Caco-2 (cell line): ENCODE data around the gene PIP4K2C. TPM values are rescaled to one million over a fixed set of nuclear protein-coding genes. Genes with fewer than 3 reads are reported as not detected.
"Not testable (repeated sequence)": the region's sequence is repeated elsewhere in the genome, so short reads cannot be mapped to it uniquely, and the experiment has no call there.

Experiments
- BruUV-seq: library from RNA; stranded (reverse); fragments of 400-500 nt; replicated peaks from 2 replicates; lab custom pipeline; 2021; lab: Mats Ljungman, UMichigan
- CTCF ChIA-PET: fragments of 300-600 bp; sonication (Branson Sonifier 250); formaldehyde crosslinking; loops from one replicate; lab custom pipeline; 2022; ENCODE audit warnings: antibody characterized with exemption; lab: Charles Lee
- POLR2A ChIA-PET: fragments of 300-600 bp; sonication (Branson Sonifier 250); formaldehyde crosslinking; loops from one replicate; lab custom pipeline; 2022; ENCODE audit warnings: antibody characterized with exemption; lab: Charles Lee
- DNase-seq, 2 experiments: peaks; one replicate each; pipeline versions ENCODE4 v3.0.0 to v3.0.0-alpha.2; 2020 to 2022
- H3K27me3 ChIP-seq: replicated peaks from 2 replicates; pipeline ENCODE4 v1.6.0; 2011; ENCODE audit warnings: low read length; ENCODE audit not compliant: control insufficient read depth, insufficient read depth
- H3K36me3 ChIP-seq: 2 replicates; pipeline ENCODE4 v1.5.1; 2011; ENCODE audit warnings: low read length; ENCODE audit not compliant: control insufficient read depth, insufficient read depth
- H3K4me1 ChIP-seq: fragments of 250-450 bp; sonication (Bioruptor Pico); 2 replicates; pipeline ENCODE4 v1.5.1; 2020; ENCODE audit warnings: mild to moderate bottlenecking
- H3K4me3 ChIP-seq: 2 replicates; pipeline ENCODE4 v1.5.1; 2011; ENCODE audit warnings: low read depth, mild to moderate bottlenecking, control low read depth, low read length
- H3K9me3 ChIP-seq: fragments of 250-450 bp; sonication (Bioruptor Pico); 2 replicates; pipeline ENCODE4 v1.5.1; 2020; ENCODE audit warnings: mild to moderate bottlenecking, moderate library complexity
- H3K27ac Mint-ChIP-seq: one replicate; pipeline ENCODE4 v1.8.0; 2022; ENCODE audit warnings: mixed read lengths; ENCODE audit not compliant: unreplicated experiment
- H3K27me3 Mint-ChIP-seq: one replicate; pipeline ENCODE4 v1.8.0; 2022; ENCODE audit warnings: mixed read lengths; ENCODE audit not compliant: insufficient read depth, unreplicated experiment
- H3K36me3 Mint-ChIP-seq: one replicate; pipeline ENCODE4 v1.8.0; 2022; ENCODE audit warnings: mild to moderate bottlenecking, mixed read lengths; ENCODE audit not compliant: insufficient read depth, unreplicated experiment
- H3K4me1 Mint-ChIP-seq: one replicate; pipeline ENCODE4 v1.8.0; 2022; ENCODE audit warnings: low read depth, mixed read lengths; ENCODE audit not compliant: unreplicated experiment
- H3K4me3 Mint-ChIP-seq: one replicate; pipeline ENCODE4 v1.8.0; 2022; ENCODE audit warnings: mild to moderate bottlenecking, moderate library complexity, mixed read lengths; ENCODE audit not compliant: unreplicated experiment
- H3K9me3 Mint-ChIP-seq: one replicate; pipeline ENCODE4 v1.8.0; 2022; ENCODE audit warnings: mixed read lengths; ENCODE audit not compliant: unreplicated experiment
- CTCF ChIP-seq, 2 experiments: fragments of 200-600 bp in 1 of 2; IDR thresholded peaks; 1 replicate in 1 of 2; 2 replicates in 1 of 2; pipeline versions ENCODE4 v1.5.1 to v1.8.0; 2011 to 2022; ENCODE audit warnings: antibody characterized with exemption in 1 of 2, control low read depth in 1 of 2, inconsistent platforms in 1 of 2, low read depth in 1 of 2, low read length in 1 of 2, mild to moderate bottlenecking in 1 of 2, moderate library complexity in 1 of 2; ENCODE audit not compliant: insufficient read depth in 1 of 2, severe bottlenecking in 1 of 2, unreplicated experiment in 1 of 2
- intact Hi-C: fragments of 100-400 bp; cut with micrococcal nuclease; formaldehyde crosslinking; loops from one replicate; pipeline ENCODE4 v1.10.0; 2022; ENCODE audit not compliant: unreplicated experiment
- total RNA-seq: library from RNA; stranded (reverse); gene quantifications from 2 replicates; pipeline ENCODE4 v1.2.3, GENCODE V29; 2022

Gene PIP4K2C
- total RNA-seq, 1 experiment from 2014 or later, result 48.0 TPM

- no peaks in the 10 kb centered on the region for H3K9me3 Mint-ChIP-seq
- CTCF ChIA-PET, result interaction anchor here (0.6 to 1.7 kb wide), 3 partner anchors 35 to 102 kb away, joined by 3 to 10 read pairs (median 4); no protein-coding TSS in a partner anchor
- no peaks in the 10 kb centered on the region for H3K27me3 ChIP-seq
- no peak overlapping the region for H3K27ac Mint-ChIP-seq
- no TSS peak for BruUV-seq
- no peak for TF ChIP-seq CTCF (IDR thresholded peaks at IDR 0.05; ENCODE audit: insufficient read depth in 1 of 2, low read depth in 1 of 2, low read length in 1 of 2, severe bottlenecking in 1 of 2, unreplicated experiment in 1 of 2)
- no peak overlapping the region for H3K4me3 Mint-ChIP-seq
- no peaks in the 10 kb centered on the region for H3K9me3 ChIP-seq
- intact Hi-C loops, result no loop called here
- H3K36me3 Mint-ChIP-seq, result peaks cover 1% of the 10 kb centered on the region
- H3K4me1 Mint-ChIP-seq, result peaks cover 9% of the 10 kb centered on the region
- POLR2A ChIA-PET, result no interaction called here
- DNase-seq, result no peak
- H3K4me1 ChIP-seq, result peaks cover 1% of the 10 kb centered on the region; the same call in 1 of the 2 replicates
- no peak overlapping the region for H3K4me3 ChIP-seq
- peaks cover 4% of the 10 kb centered on the region for H3K27me3 Mint-ChIP-seq
- H3K36me3 ChIP-seq, result no peaks in the 10 kb centered on the region
These were observed 5.8 kb upstream of the PIP4K2C start for GRCh38 chr12:57585156-57585555.

GRCh38 chr12:57586128-57586527 lies 4.9 kb upstream of the PIP4K2C start:
- Mint-ChIP-seq H3K4me3 (no peak overlapping the region), H3K27ac (no peak overlapping the region), H3K4me1 (peaks cover 14% of the 10 kb centered on the region), H3K27me3 (peaks cover 4% of the 10 kb centered on the region), H3K36me3 (peaks cover 7% of the 10 kb centered on the region), H3K9me3 (no peaks in the 10 kb centered on the region)
- no peak for TF ChIP-seq CTCF (IDR thresholded peaks at IDR 0.05; ENCODE audit: insufficient read depth in 1 of 2, low read depth in 1 of 2, low read length in 1 of 2, severe bottlenecking in 1 of 2, unreplicated experiment in 1 of 2)
- H3K36me3 ChIP-seq, result no peaks in the 10 kb centered on the region
- POLR2A ChIA-PET, result no interaction called here
- H3K4me3 ChIP-seq, result no peak overlapping the region
- BruUV-seq, result no TSS peak
- intact Hi-C loops, result no loop called here
- H3K27me3 ChIP-seq, result no peaks in the 10 kb centered on the region
- CTCF ChIA-PET, result no interaction called here
- H3K9me3 ChIP-seq, result no peaks in the 10 kb centered on the region
- H3K4me1 ChIP-seq, result peaks cover 4% of the 10 kb centered on the region; the same call in 1 of the 2 replicates
- no peak for DNase-seq

GRCh38 chr12:57586832-57587429 lies 4.1 kb upstream of the PIP4K2C start:
- CTCF ChIA-PET, result no interaction called here
- intact Hi-C loops, result no loop called here

GRCh38 chr12:57588951-57589610 lies 1.9 kb upstream of the PIP4K2C start:
- H3K4me1 Mint-ChIP-seq, result peaks cover 19% of the 10 kb centered on the region
- peaks cover 12% of the 10 kb centered on the region; the same call in 1 of the 2 replicates for H3K4me1 ChIP-seq
- H3K4me3 ChIP-seq, intact Hi-C loops, H3K27me3 ChIP-seq, BruUV-seq, H3K27me3 Mint-ChIP-seq, DNase-seq, H3K9me3 ChIP-seq, H3K36me3 ChIP-seq, H3K4me3 Mint-ChIP-seq, POLR2A ChIA-PET, H3K9me3 Mint-ChIP-seq, H3K27ac Mint-ChIP-seq: not testable (repeated sequence)
- CTCF ChIA-PET, result interaction anchor here (0.6 kb wide), 1 partner anchor 221 kb away, joined by 3 read pairs; no protein-coding TSS in a partner anchor
- H3K36me3 Mint-ChIP-seq, result peaks cover 14% of the 10 kb centered on the region

More at GRCh38 chr12:57586832-57587429, 4.1 kb upstream of the PIP4K2C start:
- peaks cover 4% of the 10 kb centered on the region for H3K27me3 Mint-ChIP-seq
- no peak for TF ChIP-seq CTCF (IDR thresholded peaks at IDR 0.05; ENCODE audit: insufficient read depth in 1 of 2, low read depth in 1 of 2, low read length in 1 of 2, severe bottlenecking in 1 of 2, unreplicated experiment in 1 of 2)
- no peaks in the 10 kb centered on the region for H3K9me3 ChIP-seq
- POLR2A ChIA-PET, result no interaction called here
- H3K36me3 Mint-ChIP-seq, result peaks cover 13% of the 10 kb centered on the region
- peaks cover 16% of the 10 kb centered on the region for H3K4me1 Mint-ChIP-seq
- no peaks in the 10 kb centered on the region for H3K27me3 ChIP-seq
- DNase-seq, result no peak
- H3K4me1 ChIP-seq, result peaks cover 4% of the 10 kb centered on the region; the same call in 1 of the 2 replicates
- H3K9me3 Mint-ChIP-seq, result no peaks in the 10 kb centered on the region
- H3K36me3 ChIP-seq, result no peaks in the 10 kb centered on the region
- BruUV-seq, result no TSS peak
- no peak overlapping the region for H3K4me3 ChIP-seq
- no peak overlapping the region for H3K27ac Mint-ChIP-seq
- H3K4me3 Mint-ChIP-seq, result no peak overlapping the region
